Activated CD4-positive, alpha-beta T cell treated with anti-CD3 and anti-CD28 coated beads, Interleukin-2, amount 50 U/mL, for 48 hours (primary cell): ENCODE measurements around the gene IBSP.

Experiments
- DNase-seq, 2 experiments: peaks; one replicate each; pipeline ENCODE4 v3.0.0-alpha.2; 2020

The IBSP gene

GRCh38 chr4:87799301-87800113, at the start of gene IBSP:
TSS of gene IBSP (plus strand) at chr4:87799554. CDS start at chr4:87802362, 2,808 bp downstream.
- DNase-seq, result no peak

GRCh38 chr4:87749883-87750282, 49.5 kb upstream of the IBSP start:
- DNase-seq, result no peak

- no peak for DNase-seq
Observed at GRCh38 chr4:87758270-87758669, 41.1 kb upstream of the IBSP start.

GRCh38 chr4:87762311-87762710, 37.0 kb upstream of the IBSP start:
- DNase-seq, result no peak

GRCh38 chr4:87781569-87781968, 17.8 kb upstream of the IBSP start:
- DNase-seq, result no peak

GRCh38 chr4:87783781-87784180, 15.6 kb upstream of the IBSP start:
- no peak for DNase-seq

GRCh38 chr4:87785731-87786509, 13.4 kb upstream of the IBSP start:
- no peak for DNase-seq

- DNase-seq, result no peak
Observed at GRCh38 chr4:87802858-87803257, 3.5 kb downstream of the IBSP start.

GRCh38 chr4:87803421-87803820, 4.1 kb downstream of the IBSP start:
- no peak for DNase-seq

- no peak for DNase-seq
Observed at GRCh38 chr4:87804871-87805270, 5.5 kb downstream of the IBSP start.

GRCh38 chr4:87805971-87806370, 6.6 kb downstream of the IBSP start:
- DNase-seq, result no peak

- DNase-seq, result no peak
Observed at GRCh38 chr4:87806520-87806919, 7.2 kb downstream of the IBSP start.

- DNase-seq, result no peak
Observed at GRCh38 chr4:87807402-87807801, 8.0 kb downstream of the IBSP start.

GRCh38 chr4:87811977-87812376, 12.6 kb downstream of the IBSP start:
- DNase-seq, result no peak

- DNase-seq, result no peak
Observed at GRCh38 chr4:87819281-87819919, 20.0 kb downstream of the IBSP start.

GRCh38 chr4:87823200-87823599, 23.8 kb downstream of the IBSP start:
- no peak for DNase-seq

GRCh38 chr4:87823724-87824123, 24.4 kb downstream of the IBSP start:
- no peak for DNase-seq

GRCh38 chr4:87824352-87824751, 25.0 kb downstream of the IBSP start:
- no peak for DNase-seq

GRCh38 chr4:87832669-87833068, 33.3 kb downstream of the IBSP start, which contains the start of gene MEPE:
TSS of gene MEPE (plus strand) at chr4:87832969. CDS start at chr4:87834715, 1,746 bp downstream.
- no peak for DNase-seq

GRCh38 chr4:87834401-87834800, 35.0 kb downstream of the IBSP start:
- DNase-seq, result no peak

GRCh38 chr4:87835197-87835596, 35.8 kb downstream of the IBSP start:
- no peak for DNase-seq

GRCh38 chr4:87835743-87836142, 36.4 kb downstream of the IBSP start:
- DNase-seq, result no peak

- no peak for DNase-seq
Observed at GRCh38 chr4:87838205-87838604, 38.9 kb downstream of the IBSP start.
